Measurements from ENCODE around the gene ETFA.

ETFA gene

DNA sequence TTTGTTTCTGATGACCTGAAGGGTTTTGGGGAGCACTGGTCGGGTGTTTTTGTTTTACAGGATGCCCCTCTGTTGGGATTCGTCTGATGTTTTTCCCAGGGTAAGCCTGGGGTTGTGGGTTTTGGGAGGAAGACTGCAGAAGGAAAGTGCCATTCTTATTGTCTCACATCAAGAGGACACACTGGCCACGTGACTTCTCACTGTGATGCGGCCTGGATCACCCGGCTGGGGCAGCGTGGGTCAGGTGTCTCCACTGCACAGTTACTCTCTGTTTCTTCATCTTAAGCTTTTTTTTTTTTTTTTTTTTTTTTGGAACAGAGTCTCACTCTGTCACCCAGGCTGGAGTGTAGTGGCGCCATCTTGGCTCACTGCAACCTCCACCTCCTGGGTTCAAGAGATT, 130.9 kb downstream of the ETFA start:
- Histone ChIP-seq H3K79me2 (ENCODE audit: insufficient read depth, low read length) (no peaks in the 10 kb centered on the region), H3F3A (ENCODE audit: insufficient read depth, low read length) (no peaks in the 10 kb centered on the region), H3K4me1 (ENCODE audit: insufficient read depth, low read length, severe bottlenecking) (no peaks in the 10 kb centered on the region), H3K9me2 (ENCODE audit: low read depth, low read length) (no peaks in the 10 kb centered on the region), H2AFZ (ENCODE audit: low read length) (no peak overlapping the region), H3K4me3 (ENCODE audit: low read depth, low read length, poor library complexity, severe bottlenecking) (no peak overlapping the region), H3K4me2 (ENCODE audit: low read length) (no peak overlapping the region), H3K27ac (ENCODE audit: low read depth, low read length, poor library complexity, severe bottlenecking) (no peak overlapping the region), H3K9ac (ENCODE audit: low read length) (no peak overlapping the region), H3K9me3 (ENCODE audit: low read length) (no peaks in the 10 kb centered on the region), H3K27me3 (ENCODE audit: insufficient read depth, low read length) (peaks cover 16% of the 10 kb centered on the region; the same call in 1 of the 2 replicates), H3K36me3 (ENCODE audit: insufficient read depth, low read length) (no peaks in the 10 kb centered on the region), H4K20me1 (ENCODE audit: insufficient read depth, low read length) (no peaks in the 10 kb centered on the region)
- TF ChIP-seq, protein P1, sequence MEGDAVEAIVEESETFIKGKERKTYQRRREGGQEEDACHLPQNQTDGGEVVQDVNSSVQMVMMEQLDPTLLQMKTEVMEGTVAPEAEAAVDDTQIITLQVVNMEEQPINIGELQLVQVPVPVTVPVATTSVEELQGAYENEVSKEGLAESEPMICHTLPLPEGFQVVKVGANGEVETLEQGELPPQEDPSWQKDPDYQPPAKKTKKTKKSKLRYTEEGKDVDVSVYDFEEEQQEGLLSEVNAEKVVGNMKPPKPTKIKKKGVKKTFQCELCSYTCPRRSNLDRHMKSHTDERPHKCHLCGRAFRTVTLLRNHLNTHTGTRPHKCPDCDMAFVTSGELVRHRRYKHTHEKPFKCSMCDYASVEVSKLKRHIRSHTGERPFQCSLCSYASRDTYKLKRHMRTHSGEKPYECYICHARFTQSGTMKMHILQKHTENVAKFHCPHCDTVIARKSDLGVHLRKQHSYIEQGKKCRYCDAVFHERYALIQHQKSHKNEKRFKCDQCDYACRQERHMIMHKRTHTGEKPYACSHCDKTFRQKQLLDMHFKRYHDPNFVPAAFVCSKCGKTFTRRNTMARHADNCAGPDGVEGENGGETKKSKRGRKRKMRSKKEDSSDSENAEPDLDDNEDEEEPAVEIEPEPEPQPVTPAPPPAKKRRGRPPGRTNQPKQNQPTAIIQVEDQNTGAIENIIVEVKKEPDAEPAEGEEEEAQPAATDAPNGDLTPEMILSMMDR (IDR thresholded peaks at IDR 0.05; ENCODE audit: low read length): no peak
- TF ChIP-seq EZH2 (IDR thresholded peaks at IDR 0.05; ENCODE audit: borderline replicate concordance, low read length): no peak

DNA sequence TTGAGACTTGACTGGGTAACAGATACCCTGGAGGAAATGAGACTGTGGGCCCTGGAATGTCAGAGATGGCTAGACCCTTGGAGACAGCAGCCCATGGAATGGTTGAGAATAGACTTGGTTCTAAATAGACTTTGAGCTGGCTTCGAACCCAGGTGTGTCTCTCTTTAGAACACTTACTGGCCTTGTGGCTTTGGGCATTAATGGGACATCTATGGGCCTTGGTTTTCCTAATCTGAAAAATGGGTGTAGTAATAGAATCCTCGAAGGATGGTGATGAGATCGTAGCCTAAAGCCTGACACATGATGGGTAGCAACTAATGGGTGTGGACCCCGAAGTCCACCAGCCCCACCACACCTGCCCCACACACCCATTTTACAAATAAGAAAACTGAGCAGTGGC, 132.2 kb downstream of the ETFA start:
- no peaks in the 10 kb centered on the region for H3K79me2 ChIP-seq (ENCODE audit: insufficient read depth, low read length)
- H3K9ac ChIP-seq (ENCODE audit: low read length): no peak overlapping the region
- no peaks in the 10 kb centered on the region for H4K20me1 ChIP-seq (ENCODE audit: insufficient read depth, low read length)
- H3K4me1 ChIP-seq (ENCODE audit: insufficient read depth, low read length, severe bottlenecking): no peaks in the 10 kb centered on the region
- TF ChIP-seq EZH2 (IDR thresholded peaks at IDR 0.05; ENCODE audit: borderline replicate concordance, low read length): no peak
- TF ChIP-seq, protein P1 (IDR thresholded peaks at IDR 0.05; ENCODE audit: low read length): no peak
- H3K4me3 ChIP-seq (ENCODE audit: low read depth, low read length, poor library complexity, severe bottlenecking): no peak overlapping the region
- no peaks in the 10 kb centered on the region for H3K9me3 ChIP-seq (ENCODE audit: low read length)
- H3K4me2 ChIP-seq (ENCODE audit: low read length): no peak overlapping the region
- no peaks in the 10 kb centered on the region for H3K36me3 ChIP-seq (ENCODE audit: insufficient read depth, low read length)
- H3F3A ChIP-seq (ENCODE audit: insufficient read depth, low read length): no peaks in the 10 kb centered on the region
- H3K9me2 ChIP-seq (ENCODE audit: low read depth, low read length): no peaks in the 10 kb centered on the region
- H2AFZ ChIP-seq (ENCODE audit: low read length): no peak overlapping the region
- no peak overlapping the region for H3K27ac ChIP-seq (ENCODE audit: low read depth, low read length, poor library complexity, severe bottlenecking)
- peaks cover 16% of the 10 kb centered on the region; the same call in 1 of the 2 replicates for H3K27me3 ChIP-seq (ENCODE audit: insufficient read depth, low read length)

DNA sequence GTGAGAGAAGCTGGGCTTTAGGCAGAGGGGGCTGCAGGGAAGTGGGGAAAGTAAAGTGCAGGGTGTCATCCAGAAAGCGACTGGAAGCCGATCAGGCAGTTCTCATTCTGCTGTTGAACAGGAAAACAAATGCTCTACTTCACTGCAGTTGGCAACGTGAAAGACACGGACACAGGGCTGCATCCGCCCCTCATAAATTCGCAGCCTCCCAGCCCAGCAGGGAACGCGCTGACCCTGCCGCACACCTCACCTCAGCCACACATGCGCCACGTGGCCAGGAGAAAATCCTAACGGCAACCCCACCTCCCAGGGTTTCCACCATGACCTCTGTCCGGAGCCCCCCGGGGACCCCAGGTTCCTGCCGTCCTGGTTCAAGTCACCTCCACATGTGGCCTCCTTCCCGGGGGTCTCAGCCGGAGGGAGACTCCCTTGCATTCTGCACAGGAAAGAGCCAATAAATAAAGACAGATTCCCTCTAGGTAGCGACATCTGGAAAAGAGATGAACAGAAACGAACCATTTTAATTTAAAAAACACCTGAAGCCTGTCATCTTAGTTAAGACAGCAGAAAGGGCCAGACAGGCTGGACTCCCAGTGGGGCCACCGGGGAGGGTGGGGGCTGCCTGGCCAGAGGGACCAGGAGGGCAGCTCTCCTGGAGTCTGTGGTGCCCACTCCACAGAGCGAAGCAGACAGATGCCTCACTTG, 132.8 kb downstream of the ETFA start:
- Histone ChIP-seq H4K20me1 (ENCODE audit: insufficient read depth, low read length) (no peaks in the 10 kb centered on the region), H3K27me3 (ENCODE audit: insufficient read depth, low read length) (peaks cover 16% of the 10 kb centered on the region; the same call in 1 of the 2 replicates), H3K4me2 (ENCODE audit: low read length) (no peak overlapping the region), H3K4me3 (ENCODE audit: low read depth, low read length, poor library complexity, severe bottlenecking) (no peak overlapping the region), H3K79me2 (ENCODE audit: insufficient read depth, low read length) (no peaks in the 10 kb centered on the region), H3K9ac (ENCODE audit: low read length) (no peak overlapping the region), H3K36me3 (ENCODE audit: insufficient read depth, low read length) (no peaks in the 10 kb centered on the region), H3K9me2 (ENCODE audit: low read depth, low read length) (no peaks in the 10 kb centered on the region), H2AFZ (ENCODE audit: low read length) (no peak overlapping the region), H3F3A (ENCODE audit: insufficient read depth, low read length) (no peaks in the 10 kb centered on the region), H3K27ac (ENCODE audit: low read depth, low read length, poor library complexity, severe bottlenecking) (no peak overlapping the region), H3K9me3 (ENCODE audit: low read length) (no peaks in the 10 kb centered on the region), H3K4me1 (ENCODE audit: insufficient read depth, low read length, severe bottlenecking) (no peaks in the 10 kb centered on the region)
- TF ChIP-seq EZH2 (IDR thresholded peaks at IDR 0.05; ENCODE audit: borderline replicate concordance, low read length): no peak
- TF ChIP-seq, protein P1 (IDR thresholded peaks at IDR 0.05; ENCODE audit: low read length): no peak

Measured in OCI-LY1 (cell line).